ENCODE measurements around the gene ALG5.

Gene ALG5

DNA sequence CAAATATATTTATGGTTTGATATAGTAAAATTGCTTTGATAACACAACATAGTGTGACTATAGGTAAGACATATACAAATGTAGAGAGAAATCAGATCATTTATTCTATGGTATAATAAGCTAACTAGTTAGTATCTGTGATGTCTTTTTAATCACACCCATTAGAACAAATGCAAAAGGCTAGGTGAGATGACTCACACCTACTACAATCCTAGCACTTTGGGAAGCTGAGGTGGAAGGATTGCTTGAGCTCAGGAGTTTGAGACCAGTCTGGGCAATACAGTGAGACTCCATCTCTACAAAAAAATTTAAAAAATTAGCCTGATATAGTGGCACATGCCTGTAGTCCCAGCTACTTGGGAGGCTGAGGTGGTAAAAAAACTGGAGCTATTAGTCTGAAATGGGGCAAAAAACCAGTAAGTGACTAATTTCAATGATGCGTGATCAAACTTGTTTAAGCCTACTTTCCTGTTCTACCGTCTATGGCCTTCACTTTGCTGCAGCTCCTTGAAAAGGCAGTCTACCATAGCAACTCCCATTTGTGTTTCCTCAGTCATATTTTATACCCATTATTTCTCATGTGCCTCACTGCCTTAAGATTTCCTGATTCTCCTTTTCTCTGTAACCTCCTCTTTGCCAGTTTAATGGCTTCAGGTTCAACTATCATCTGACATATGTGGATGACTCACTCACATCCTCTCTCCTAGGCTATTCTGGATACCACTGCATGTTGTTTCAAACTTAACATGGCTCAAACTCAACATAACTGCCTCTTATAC is 12.5 kb downstream of the ALG5 start:
- H3K9me3 ChIP-seq (ENCODE audit: control insufficient read depth, low read length), result no peaks in the 10 kb centered on the region
- no peaks in the 10 kb centered on the region for H3K27me3 ChIP-seq (ENCODE audit: control insufficient read depth, insufficient read depth, low read length, poor library complexity, severe bottlenecking)
- 93 to 95% methylated on average over 2 of the region's 2 CpGs for WGBS, 2 experiments
- H3K4me1 ChIP-seq (ENCODE audit: control insufficient read depth, insufficient read depth, low read length), result no peaks in the 10 kb centered on the region
- H3K27ac ChIP-seq (ENCODE audit: insufficient read depth, low read depth, low read length, poor library complexity, severe bottlenecking), result no peak overlapping the region
- no peak overlapping the region for H3K4me3 ChIP-seq (ENCODE audit: insufficient read depth, low read depth, low read length)
- H3K36me3 ChIP-seq (ENCODE audit: control insufficient read depth, insufficient read depth, low read length), result peaks cover 45% of the 10 kb centered on the region

DNA sequence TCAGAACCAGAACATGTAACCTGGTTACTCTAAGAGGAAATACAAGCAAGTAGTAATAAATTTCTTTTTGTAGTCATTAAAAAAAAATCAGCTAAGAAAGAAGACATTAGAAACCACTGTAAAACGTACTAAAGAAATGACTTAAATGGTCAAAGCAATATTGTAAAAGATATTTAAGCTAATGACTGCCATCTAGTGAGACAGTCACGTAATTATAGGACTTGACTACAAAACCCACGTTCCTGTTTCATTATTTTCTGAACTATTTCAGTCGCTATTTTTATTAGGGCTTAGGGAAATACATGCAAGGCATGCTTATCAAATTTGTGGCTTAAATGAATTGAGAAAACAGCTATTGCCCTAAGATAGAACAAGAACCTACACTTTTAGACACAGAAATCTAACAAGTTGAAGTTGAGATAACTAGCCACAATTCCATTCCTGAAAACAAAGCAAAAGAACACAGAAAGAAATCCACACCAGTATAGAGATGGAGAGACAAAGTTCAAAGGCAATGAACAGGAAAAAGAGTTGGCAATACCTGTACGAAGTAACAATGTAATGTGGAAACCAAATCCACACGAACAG is 17.9 kb downstream of the ALG5 start:
- Histone ChIP-seq H3K27ac (ENCODE audit: insufficient read depth, low read depth, low read length, poor library complexity, severe bottlenecking) (no peak overlapping the region), H3K4me3 (ENCODE audit: insufficient read depth, low read depth, low read length) (no peak overlapping the region), H3K27me3 (ENCODE audit: control insufficient read depth, insufficient read depth, low read length, poor library complexity, severe bottlenecking) (no peaks in the 10 kb centered on the region), H3K9me3 (ENCODE audit: control insufficient read depth, low read length) (no peaks in the 10 kb centered on the region), H3K36me3 (ENCODE audit: control insufficient read depth, insufficient read depth, low read length) (peaks cover 32% of the 10 kb centered on the region), H3K4me1 (ENCODE audit: control insufficient read depth, insufficient read depth, low read length) (no peaks in the 10 kb centered on the region)
- 76 to 84% methylated on average over 4 to 6 of the region's 6 CpGs for WGBS, 2 experiments

DNA sequence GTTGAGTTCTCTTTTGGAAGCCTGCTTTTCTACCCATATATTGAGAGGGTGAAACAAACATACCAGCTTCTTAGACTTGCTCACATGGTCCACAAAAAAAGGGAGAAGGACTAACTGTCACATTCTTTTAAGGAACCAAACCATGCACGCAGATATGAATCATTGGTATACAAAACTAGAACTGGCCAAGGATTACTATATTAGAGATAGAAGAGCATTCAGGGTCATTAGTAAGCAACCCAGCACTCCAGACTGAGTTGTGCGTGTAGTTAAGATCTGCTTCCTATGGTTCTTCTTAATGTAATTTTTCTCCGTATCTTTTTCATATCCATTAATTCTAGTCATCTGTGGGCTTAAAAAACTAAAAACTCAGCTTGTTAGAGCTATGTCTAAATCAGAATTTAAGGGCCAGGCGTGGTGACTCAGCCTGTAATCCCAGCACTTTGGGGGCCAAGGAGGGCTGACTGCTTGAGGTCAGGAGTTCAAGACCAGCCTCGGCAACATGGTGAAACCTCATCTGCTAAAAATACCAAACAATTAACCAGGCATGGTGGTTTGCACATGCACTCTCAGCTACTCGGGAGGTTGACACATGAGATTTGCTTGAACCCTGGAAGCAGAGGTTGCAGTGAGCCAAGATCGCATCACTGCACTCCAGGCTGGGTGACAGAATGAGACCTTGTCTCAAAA is 19.6 kb downstream of the ALG5 start:
- H3K4me1 ChIP-seq (ENCODE audit: control insufficient read depth, insufficient read depth, low read length), result no peaks in the 10 kb centered on the region
- H3K27ac ChIP-seq (ENCODE audit: insufficient read depth, low read depth, low read length, poor library complexity, severe bottlenecking), result no peak overlapping the region
- no peaks in the 10 kb centered on the region for H3K27me3 ChIP-seq (ENCODE audit: control insufficient read depth, insufficient read depth, low read length, poor library complexity, severe bottlenecking)
- WGBS, 2 experiments, result 91 to 93% methylated on average over 6 to 7 of the region's 7 CpGs
- peaks cover 36% of the 10 kb centered on the region for H3K36me3 ChIP-seq (ENCODE audit: control insufficient read depth, insufficient read depth, low read length)
- H3K4me3 ChIP-seq (ENCODE audit: insufficient read depth, low read depth, low read length), result no peak overlapping the region
- no peaks in the 10 kb centered on the region for H3K9me3 ChIP-seq (ENCODE audit: control insufficient read depth, low read length)

DNA sequence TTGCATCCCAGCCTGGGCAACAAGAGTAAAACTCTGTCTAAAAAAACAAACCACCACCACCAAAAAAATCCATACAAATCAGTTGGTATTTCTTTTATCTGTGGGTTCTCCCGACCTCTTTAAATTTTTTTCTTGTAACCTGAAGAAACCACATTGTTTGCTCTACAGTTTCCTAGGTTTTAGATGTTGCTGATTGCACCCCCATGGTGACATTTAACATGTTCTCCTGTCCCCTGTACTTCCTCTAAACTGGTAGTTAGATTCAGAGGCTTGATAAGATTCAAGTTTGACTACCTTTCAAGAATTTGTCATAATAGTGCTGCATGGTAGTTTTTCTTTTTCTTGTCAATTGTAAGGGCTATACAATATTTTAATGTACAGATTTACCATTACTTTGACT is 24.0 kb downstream of the ALG5 start:
- peaks cover 32% of the 10 kb centered on the region for H3K36me3 ChIP-seq (ENCODE audit: control insufficient read depth, insufficient read depth, low read length)
- H3K27me3 ChIP-seq (ENCODE audit: control insufficient read depth, insufficient read depth, low read length, poor library complexity, severe bottlenecking), result no peaks in the 10 kb centered on the region
- H3K9me3 ChIP-seq (ENCODE audit: control insufficient read depth, low read length), result no peaks in the 10 kb centered on the region
- 91 to 95% methylated on average over 1 of the region's 1 CpG for WGBS, 2 experiments
- H3K27ac ChIP-seq (ENCODE audit: insufficient read depth, low read depth, low read length, poor library complexity, severe bottlenecking), result no peak overlapping the region
- H3K4me1 ChIP-seq (ENCODE audit: control insufficient read depth, insufficient read depth, low read length), result no peaks in the 10 kb centered on the region
- no peak overlapping the region for H3K4me3 ChIP-seq (ENCODE audit: insufficient read depth, low read depth, low read length)

DNA sequence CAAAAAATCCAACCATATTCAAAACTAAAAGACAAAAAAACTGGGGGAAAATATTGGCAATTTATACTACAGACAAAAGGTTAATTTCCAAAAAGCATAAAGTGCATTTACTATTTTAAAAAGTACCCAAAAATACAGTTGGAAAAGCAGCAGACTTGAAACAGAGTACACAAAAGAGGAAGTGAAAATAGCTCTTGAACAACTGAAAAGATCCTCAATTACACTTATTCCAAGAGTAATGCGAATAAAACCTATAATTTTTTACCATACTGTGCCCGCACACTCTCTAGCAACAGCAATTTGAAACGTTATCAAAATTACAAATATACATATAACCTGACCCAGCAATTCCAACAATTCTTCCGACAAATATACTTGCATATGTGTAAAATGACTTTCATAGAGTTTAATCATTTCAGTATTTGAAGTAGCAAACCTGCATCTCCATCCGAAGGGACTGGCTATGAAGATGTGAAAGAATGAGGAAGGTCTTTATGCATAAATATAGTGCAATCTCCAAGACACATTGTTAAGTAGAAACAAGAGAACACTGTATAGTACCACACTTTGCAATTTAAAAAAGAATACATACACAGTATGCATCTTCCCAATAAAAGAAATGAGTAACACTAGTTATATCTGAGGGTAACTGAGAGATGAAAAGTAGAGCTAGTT is 25.4 kb downstream of the ALG5 start:
- H3K27ac ChIP-seq (ENCODE audit: insufficient read depth, low read depth, low read length, poor library complexity, severe bottlenecking), result no peak overlapping the region
- no peaks in the 10 kb centered on the region for H3K27me3 ChIP-seq (ENCODE audit: control insufficient read depth, insufficient read depth, low read length, poor library complexity, severe bottlenecking)
- H3K4me1 ChIP-seq (ENCODE audit: control insufficient read depth, insufficient read depth, low read length), result no peaks in the 10 kb centered on the region
- 97 to 99% methylated on average over 4 to 5 of the region's 5 CpGs for WGBS, 2 experiments
- H3K36me3 ChIP-seq (ENCODE audit: control insufficient read depth, insufficient read depth, low read length), result peaks cover 29% of the 10 kb centered on the region
- H3K9me3 ChIP-seq (ENCODE audit: control insufficient read depth, low read length), result no peaks in the 10 kb centered on the region
- no peak overlapping the region for H3K4me3 ChIP-seq (ENCODE audit: insufficient read depth, low read depth, low read length)

DNA sequence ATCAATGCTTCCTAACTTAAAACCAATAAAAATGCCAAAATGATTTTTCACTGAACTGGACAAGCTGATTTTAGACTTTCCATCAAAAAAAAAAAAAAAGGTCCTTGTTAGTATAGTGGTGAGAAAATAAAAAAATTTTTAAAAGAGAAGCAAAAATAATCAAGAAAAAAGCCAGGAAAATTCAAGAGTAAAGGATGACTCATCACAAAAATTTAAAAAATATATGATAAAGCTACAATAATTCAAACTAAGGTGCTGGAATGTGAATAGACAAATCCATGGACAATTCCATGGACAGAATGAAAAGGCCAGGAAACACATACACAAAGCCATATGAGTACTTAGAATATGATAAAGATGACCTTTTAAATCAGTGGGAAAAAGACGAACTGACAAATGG is 26.1 kb downstream of the ALG5 start:
- Histone ChIP-seq H3K27me3 (ENCODE audit: control insufficient read depth, insufficient read depth, low read length, poor library complexity, severe bottlenecking) (no peaks in the 10 kb centered on the region), H3K4me1 (ENCODE audit: control insufficient read depth, insufficient read depth, low read length) (no peaks in the 10 kb centered on the region), H3K9me3 (ENCODE audit: control insufficient read depth, low read length) (no peaks in the 10 kb centered on the region), H3K27ac (ENCODE audit: insufficient read depth, low read depth, low read length, poor library complexity, severe bottlenecking) (no peak overlapping the region), H3K4me3 (ENCODE audit: insufficient read depth, low read depth, low read length) (no peak overlapping the region), H3K36me3 (ENCODE audit: control insufficient read depth, insufficient read depth, low read length) (peaks cover 32% of the 10 kb centered on the region)
- 100% methylated on average over 1 of the region's 1 CpG for WGBS, 2 experiments

DNA sequence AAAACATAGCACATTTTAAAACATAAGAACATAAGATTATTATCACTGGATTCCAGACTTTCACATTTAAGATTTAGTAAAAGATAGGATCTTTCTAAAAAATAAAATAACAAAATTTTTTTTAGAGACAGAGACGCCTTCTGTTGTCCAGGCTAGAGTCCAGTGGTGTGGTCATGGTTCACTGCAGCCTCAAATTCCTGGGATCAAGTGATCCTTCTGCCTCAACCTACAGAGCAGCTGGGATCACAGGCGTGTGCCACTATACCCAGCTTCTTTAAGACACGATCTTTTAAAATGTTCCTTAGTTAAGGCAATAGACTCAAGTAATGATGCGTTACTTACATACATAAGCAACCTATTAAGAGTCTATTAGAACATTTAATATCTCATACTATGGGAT is 32.7 kb downstream of the ALG5 start:
- H3K9me3 ChIP-seq (ENCODE audit: control insufficient read depth, low read length), result no peaks in the 10 kb centered on the region
- no peak overlapping the region for H3K4me3 ChIP-seq (ENCODE audit: insufficient read depth, low read depth, low read length)
- 93 to 98% methylated on average over 4 of the region's 4 CpGs for WGBS, 2 experiments
- H3K36me3 ChIP-seq (ENCODE audit: control insufficient read depth, insufficient read depth, low read length), result peaks cover 13% of the 10 kb centered on the region
- no peak overlapping the region for H3K27ac ChIP-seq (ENCODE audit: insufficient read depth, low read depth, low read length, poor library complexity, severe bottlenecking)
- H3K27me3 ChIP-seq (ENCODE audit: control insufficient read depth, insufficient read depth, low read length, poor library complexity, severe bottlenecking), result no peaks in the 10 kb centered on the region
- H3K4me1 ChIP-seq (ENCODE audit: control insufficient read depth, insufficient read depth, low read length), result no peaks in the 10 kb centered on the region

DNA sequence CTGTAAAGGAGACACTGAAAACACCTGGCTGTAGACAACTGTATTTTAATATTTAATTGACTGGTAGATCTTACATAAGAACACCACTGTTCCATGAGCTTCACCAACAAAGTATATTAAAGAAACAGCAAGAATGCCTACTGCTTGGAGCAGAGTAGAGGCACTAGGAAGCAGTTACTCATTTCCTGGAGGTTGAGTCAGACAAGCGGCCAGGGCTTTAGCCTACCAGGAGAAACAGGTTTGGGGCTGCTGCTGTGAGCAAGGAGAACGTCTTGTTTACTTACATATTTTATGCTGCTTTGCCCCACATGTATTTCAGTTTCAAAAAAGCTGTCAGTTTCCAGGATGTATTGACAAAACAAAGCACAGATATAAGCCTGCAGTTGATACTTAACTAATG is 33.4 kb downstream of the ALG5 start:
- no peak overlapping the region for H3K4me3 ChIP-seq (ENCODE audit: insufficient read depth, low read depth, low read length)
- H3K9me3 ChIP-seq (ENCODE audit: control insufficient read depth, low read length), result no peaks in the 10 kb centered on the region
- H3K4me1 ChIP-seq (ENCODE audit: control insufficient read depth, insufficient read depth, low read length), result no peaks in the 10 kb centered on the region
- H3K27ac ChIP-seq (ENCODE audit: insufficient read depth, low read depth, low read length, poor library complexity, severe bottlenecking), result no peak overlapping the region
- H3K36me3 ChIP-seq (ENCODE audit: control insufficient read depth, insufficient read depth, low read length), result peaks cover 7% of the 10 kb centered on the region
- WGBS, 2 experiments, result 94 to 97% methylated on average over 2 of the region's 2 CpGs
- no peaks in the 10 kb centered on the region for H3K27me3 ChIP-seq (ENCODE audit: control insufficient read depth, insufficient read depth, low read length, poor library complexity, severe bottlenecking)

DNA sequence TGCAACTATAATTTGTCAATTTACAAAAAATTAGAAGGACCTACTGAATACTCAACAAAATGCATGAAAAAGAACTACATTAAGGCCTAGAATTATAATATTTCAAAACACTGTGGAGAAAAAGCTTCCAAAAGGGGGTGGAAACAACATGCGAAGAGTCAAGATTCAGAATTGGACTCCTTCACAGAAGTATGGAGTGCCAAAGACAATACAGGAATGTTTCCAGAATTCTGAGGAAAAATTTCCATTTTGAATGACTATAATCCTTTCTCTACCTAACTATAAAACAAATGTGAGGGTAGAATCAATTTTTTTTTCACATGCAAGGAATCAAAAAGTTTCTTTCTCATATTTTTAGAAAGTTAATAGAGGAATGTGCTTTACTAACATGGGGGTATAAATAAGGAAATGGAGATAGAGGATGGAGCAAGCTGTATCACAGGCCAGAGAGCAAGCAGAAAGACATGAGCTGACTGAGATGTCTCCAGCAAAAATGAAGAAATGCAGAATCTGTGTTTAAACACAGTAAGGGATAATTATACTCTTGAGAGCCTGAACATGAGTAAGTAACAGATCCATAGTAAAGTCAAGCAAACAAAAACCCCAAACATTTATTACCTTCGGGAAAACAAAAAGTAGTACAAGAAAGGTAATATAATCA is 39.6 kb downstream of the ALG5 start:
- WGBS, 2 experiments, result 90 to 96% methylated on average over 1 of the region's 2 CpGs
- Histone ChIP-seq H3K27ac (ENCODE audit: insufficient read depth, low read depth, low read length, poor library complexity, severe bottlenecking) (no peak overlapping the region), H3K4me3 (ENCODE audit: insufficient read depth, low read depth, low read length) (no peak overlapping the region), H3K9me3 (ENCODE audit: control insufficient read depth, low read length) (no peaks in the 10 kb centered on the region), H3K27me3 (ENCODE audit: control insufficient read depth, insufficient read depth, low read length, poor library complexity, severe bottlenecking) (no peaks in the 10 kb centered on the region), H3K36me3 (ENCODE audit: control insufficient read depth, insufficient read depth, low read length) (peaks cover 6% of the 10 kb centered on the region), H3K4me1 (ENCODE audit: control insufficient read depth, insufficient read depth, low read length) (no peaks in the 10 kb centered on the region)

DNA sequence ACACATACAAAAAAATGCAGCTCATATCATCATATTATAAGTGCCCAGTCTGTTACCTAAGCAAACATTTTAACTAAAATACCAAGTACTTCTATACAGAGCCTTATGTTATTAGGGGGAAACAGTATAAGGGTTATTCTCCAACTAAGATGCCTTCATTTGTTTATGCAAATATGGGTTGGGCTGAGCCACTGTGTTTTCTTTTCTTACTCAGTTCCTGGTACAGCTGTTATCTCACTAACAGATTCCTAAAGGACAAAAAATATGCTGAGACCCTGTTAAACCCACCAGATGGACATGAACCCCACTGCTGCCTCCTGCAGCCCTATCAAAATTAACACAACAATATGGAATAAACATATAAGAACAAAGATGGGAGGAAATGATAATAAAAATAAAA is 44.6 kb downstream of the ALG5 start:
- no peaks in the 10 kb centered on the region for H3K27me3 ChIP-seq (ENCODE audit: control insufficient read depth, insufficient read depth, low read length, poor library complexity, severe bottlenecking)
- no peak overlapping the region for H3K4me3 ChIP-seq (ENCODE audit: insufficient read depth, low read depth, low read length)
- no peaks in the 10 kb centered on the region for H3K4me1 ChIP-seq (ENCODE audit: control insufficient read depth, insufficient read depth, low read length)
- no peak overlapping the region for H3K27ac ChIP-seq (ENCODE audit: insufficient read depth, low read depth, low read length, poor library complexity, severe bottlenecking)
- no peaks in the 10 kb centered on the region for H3K9me3 ChIP-seq (ENCODE audit: control insufficient read depth, low read length)
- peaks cover 3% of the 10 kb centered on the region for H3K36me3 ChIP-seq (ENCODE audit: control insufficient read depth, insufficient read depth, low read length)
